AG04449 (cell line): ENCODE data around the gene AKIRIN2.

ENCODE experiments used
- CTCF ChIA-PET: fragments of 350-600 bp; formaldehyde crosslinking; extraction: SDS; loops from one replicate; lab custom pipeline; 2021; ENCODE audit warnings: antibody characterized with exemption; lab: Yijun Ruan, JAX
- POLR2A ChIA-PET: fragments of 400-600, 350-600 bp; formaldehyde crosslinking; extraction: SDS; loops from one replicate; lab custom pipeline; 2020; ENCODE audit warnings: antibody characterized with exemption, inconsistent platforms; lab: Yijun Ruan, JAX
- DNase-seq: peaks from one replicate; pipeline ENCODE4 v3.0.0-alpha.2; 2010; ENCODE audit warnings: low read depth, low spot score
- H3K4me3 ChIP-seq: 2 replicates; pipeline ENCODE4 v1.5.1; 2011; ENCODE audit warnings: low read depth, mild to moderate bottlenecking, control low read depth, low read length
- TF ChIP-seq, protein P1 (sequence below): IDR thresholded peaks from one replicate; pipeline ENCODE4 v1.5.1; 2011; ENCODE audit warnings: mild to moderate bottlenecking, moderate library complexity, low read length, control low read depth, inconsistent platforms; ENCODE audit not compliant: insufficient read depth; ENCODE audit errors: missing control alignments

AKIRIN2 gene

GRCh38 chr6:87674290-87674689 is 27.7 kb downstream of the AKIRIN2 start:
- ChIA-PET POLR2A (no interaction called here), CTCF (no interaction called here)
- TF ChIP-seq, protein P1, sequence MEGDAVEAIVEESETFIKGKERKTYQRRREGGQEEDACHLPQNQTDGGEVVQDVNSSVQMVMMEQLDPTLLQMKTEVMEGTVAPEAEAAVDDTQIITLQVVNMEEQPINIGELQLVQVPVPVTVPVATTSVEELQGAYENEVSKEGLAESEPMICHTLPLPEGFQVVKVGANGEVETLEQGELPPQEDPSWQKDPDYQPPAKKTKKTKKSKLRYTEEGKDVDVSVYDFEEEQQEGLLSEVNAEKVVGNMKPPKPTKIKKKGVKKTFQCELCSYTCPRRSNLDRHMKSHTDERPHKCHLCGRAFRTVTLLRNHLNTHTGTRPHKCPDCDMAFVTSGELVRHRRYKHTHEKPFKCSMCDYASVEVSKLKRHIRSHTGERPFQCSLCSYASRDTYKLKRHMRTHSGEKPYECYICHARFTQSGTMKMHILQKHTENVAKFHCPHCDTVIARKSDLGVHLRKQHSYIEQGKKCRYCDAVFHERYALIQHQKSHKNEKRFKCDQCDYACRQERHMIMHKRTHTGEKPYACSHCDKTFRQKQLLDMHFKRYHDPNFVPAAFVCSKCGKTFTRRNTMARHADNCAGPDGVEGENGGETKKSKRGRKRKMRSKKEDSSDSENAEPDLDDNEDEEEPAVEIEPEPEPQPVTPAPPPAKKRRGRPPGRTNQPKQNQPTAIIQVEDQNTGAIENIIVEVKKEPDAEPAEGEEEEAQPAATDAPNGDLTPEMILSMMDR = no peak
- DNase-seq = no peak
- H3K4me3 ChIP-seq = no peak overlapping the region

DNA sequence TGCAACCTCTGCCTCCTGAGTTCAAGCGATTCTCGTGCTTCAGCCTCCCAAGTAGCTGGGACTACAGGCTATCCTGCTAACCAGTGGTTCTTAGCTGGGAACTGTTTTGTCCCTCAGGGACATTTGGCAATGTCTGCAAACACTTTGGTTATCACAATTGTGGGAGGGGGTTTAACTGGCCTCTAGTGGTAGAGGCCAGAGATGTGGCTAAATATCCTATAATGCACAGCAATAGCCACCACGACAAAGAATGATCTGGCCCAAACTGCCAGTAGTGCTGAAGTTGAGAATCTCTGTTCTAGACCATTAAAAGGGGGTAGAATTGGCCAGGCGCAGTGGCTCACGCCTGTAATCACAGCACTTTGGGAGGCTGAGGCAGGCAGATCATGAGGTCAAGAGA is 28.8 kb downstream of the AKIRIN2 start:
- ChIA-PET POLR2A (no interaction called here), CTCF (interaction anchor here (1.2 kb wide), 1 partner anchor 8 kb away, joined by 3 read pairs; no protein-coding TSS in a partner anchor)
- DNase-seq = no peak
- H3K4me3 ChIP-seq = no peak overlapping the region
- TF ChIP-seq, protein P1 = no peak

DNA sequence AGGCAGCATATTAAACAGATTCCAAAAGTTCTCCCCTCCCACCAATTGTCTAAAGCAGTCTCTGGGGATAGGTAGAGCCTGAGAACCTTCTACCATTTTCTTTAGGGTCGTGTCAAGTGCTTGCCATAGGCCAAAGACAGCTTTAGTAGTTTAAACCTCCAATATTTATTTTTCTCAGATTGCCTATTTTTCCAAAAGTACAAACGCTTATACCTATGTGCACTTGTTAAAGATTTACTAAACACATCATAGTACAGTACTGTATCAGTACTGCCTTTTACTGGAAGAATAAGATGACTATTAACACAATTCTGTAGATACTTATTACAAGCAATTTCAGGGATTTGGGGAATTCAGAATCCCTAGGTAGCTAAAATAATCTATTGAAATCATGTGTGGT is 29.4 kb downstream of the AKIRIN2 start:
- POLR2A ChIA-PET = no interaction called here
- no peak for DNase-seq
- H3K4me3 ChIP-seq = no peak overlapping the region
- CTCF ChIA-PET = interaction anchor here (1.2 kb wide), 1 partner anchor 9 kb away, joined by 3 read pairs; no protein-coding TSS in a partner anchor
- TF ChIP-seq, protein P1 = no peak

GRCh38 chr6:87671555-87672029 is 30.4 kb downstream of the AKIRIN2 start:
- POLR2A ChIA-PET = no interaction called here
- TF ChIP-seq, protein P1 = no peak
- no peak for DNase-seq
- no peak overlapping the region for H3K4me3 ChIP-seq
- CTCF ChIA-PET = no interaction called here

GRCh38 chr6:87670707-87671106 is 31.3 kb downstream of the AKIRIN2 start:
- no peak overlapping the region for H3K4me3 ChIP-seq
- ChIA-PET CTCF (no interaction called here), POLR2A (no interaction called here)
- TF ChIP-seq, protein P1 = no peak
- DNase-seq = no peak

DNA sequence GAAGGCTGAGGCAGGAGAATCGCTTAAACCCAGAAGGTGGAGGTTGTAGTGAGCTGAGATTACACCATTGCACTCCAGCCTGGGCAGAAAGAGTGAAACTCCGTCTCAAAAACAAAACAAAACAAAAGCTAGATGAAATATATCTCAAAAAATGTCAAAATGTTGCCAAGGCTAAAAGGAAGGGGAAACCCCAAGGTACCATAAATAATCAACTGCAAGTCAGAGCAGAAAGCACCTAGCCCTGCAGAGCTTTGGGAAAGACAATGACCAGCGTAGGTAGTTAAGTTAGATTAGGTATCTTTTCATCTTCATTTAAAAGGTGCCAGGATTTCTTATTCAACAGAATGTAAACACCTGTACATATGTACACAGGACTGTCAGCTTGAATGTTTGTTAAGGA is 33.0 kb downstream of the AKIRIN2 start:
- DNase-seq = no peak
- CTCF ChIA-PET = no interaction called here
- H3K4me3 ChIP-seq = no peak overlapping the region
- TF ChIP-seq, protein P1 = no peak
- POLR2A ChIA-PET = interaction anchor here (0.7 to 1.1 kb wide), 2 partner anchors 29 to 33 kb away, joined by 3 to 5 read pairs; partner anchors contain the start of gene AKIRIN2
